ENCODE results near the gene ATP9A.
"Not testable (repeated sequence)": the region's sequence is repeated elsewhere in the genome, so short reads cannot be mapped to it uniquely, and the experiment has no call there.

Gene ATP9A

DNA sequence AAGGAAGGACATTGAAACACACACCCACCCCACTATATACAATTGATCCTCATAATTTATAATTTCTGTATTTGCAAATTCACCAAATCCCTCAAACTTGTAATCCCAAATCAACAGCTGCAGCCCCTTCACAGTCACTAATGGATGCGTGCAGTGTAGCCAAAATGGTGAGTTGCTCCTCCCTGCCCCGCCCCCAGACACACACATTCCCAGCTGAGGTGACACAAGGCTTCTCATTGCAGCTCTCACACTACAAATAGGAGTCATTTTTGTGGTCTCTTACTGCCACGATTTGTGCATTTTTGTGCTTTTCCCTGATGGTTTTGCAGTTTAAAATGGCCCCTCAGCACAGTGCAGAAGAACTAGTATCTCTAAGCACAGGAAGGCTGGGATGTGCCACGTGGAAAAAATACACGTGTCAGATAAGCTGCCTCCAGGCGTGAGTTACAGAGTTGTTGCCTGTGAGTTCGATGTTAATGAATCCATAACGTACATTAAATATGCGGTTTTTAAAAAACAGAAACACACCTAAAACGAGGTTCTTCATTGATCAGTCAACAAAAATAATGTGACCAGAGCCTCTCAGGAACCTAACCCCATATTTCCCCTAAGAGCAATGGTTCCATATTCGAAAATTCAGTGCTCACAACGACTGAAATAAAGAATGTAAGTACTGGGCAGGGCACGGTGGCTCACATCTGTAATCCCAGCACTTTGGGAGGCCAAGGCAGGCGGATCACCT lies 8.2 kb downstream of the ATP9A start:
- Histone ChIP-seq H3K4me3 (ENCODE audit: low read depth, low read length) (no peak overlapping the region), H3K36me3 (no peaks in the 10 kb centered on the region), H3K27me3 (no peaks in the 10 kb centered on the region), H3K9me3 (no peaks in the 10 kb centered on the region), H3K4me1 (no peaks in the 10 kb centered on the region)
- TF ChIP-seq, protein P1, sequence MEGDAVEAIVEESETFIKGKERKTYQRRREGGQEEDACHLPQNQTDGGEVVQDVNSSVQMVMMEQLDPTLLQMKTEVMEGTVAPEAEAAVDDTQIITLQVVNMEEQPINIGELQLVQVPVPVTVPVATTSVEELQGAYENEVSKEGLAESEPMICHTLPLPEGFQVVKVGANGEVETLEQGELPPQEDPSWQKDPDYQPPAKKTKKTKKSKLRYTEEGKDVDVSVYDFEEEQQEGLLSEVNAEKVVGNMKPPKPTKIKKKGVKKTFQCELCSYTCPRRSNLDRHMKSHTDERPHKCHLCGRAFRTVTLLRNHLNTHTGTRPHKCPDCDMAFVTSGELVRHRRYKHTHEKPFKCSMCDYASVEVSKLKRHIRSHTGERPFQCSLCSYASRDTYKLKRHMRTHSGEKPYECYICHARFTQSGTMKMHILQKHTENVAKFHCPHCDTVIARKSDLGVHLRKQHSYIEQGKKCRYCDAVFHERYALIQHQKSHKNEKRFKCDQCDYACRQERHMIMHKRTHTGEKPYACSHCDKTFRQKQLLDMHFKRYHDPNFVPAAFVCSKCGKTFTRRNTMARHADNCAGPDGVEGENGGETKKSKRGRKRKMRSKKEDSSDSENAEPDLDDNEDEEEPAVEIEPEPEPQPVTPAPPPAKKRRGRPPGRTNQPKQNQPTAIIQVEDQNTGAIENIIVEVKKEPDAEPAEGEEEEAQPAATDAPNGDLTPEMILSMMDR (IDR thresholded peaks at IDR 0.05; ENCODE audit: low read depth, low read length) = no peak
- DNase-seq = no peak

DNA sequence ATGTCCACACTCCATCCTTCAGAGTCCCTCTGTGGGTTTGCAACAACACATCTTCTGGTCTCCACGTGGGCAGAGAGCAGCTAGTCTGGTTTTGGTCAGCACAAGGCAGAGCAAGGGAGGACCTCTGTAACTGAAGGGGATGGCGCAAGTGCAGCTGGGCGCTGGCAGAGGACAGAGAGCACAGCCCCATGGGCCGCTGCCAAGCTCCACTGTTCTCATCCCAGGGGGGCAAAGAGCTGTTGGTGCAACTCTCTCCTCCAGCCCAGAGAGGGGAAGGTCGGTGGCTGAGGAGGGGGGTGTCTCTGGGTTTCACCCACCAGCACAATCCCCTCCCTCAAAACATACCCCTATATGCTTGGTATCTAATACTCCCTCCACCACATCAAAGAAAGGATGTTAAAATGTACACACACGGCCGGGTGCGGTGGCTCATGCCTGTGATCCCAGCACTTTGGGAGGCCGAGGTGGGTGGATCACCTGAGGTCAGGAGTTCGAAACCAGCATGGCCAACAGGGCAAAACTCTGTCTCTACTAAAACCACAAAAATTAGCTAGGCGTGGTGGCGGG lies 9.1 kb downstream of the ATP9A start:
- Histone ChIP-seq H3K4me1 (no peaks in the 10 kb centered on the region), H3K4me3 (ENCODE audit: low read depth, low read length) (no peak overlapping the region), H3K36me3 (no peaks in the 10 kb centered on the region), H3K9me3 (no peaks in the 10 kb centered on the region), H3K27me3 (no peaks in the 10 kb centered on the region)
- TF ChIP-seq, protein P1 (IDR thresholded peaks at IDR 0.05; ENCODE audit: low read depth, low read length) = no peak
- no peak for DNase-seq

DNA sequence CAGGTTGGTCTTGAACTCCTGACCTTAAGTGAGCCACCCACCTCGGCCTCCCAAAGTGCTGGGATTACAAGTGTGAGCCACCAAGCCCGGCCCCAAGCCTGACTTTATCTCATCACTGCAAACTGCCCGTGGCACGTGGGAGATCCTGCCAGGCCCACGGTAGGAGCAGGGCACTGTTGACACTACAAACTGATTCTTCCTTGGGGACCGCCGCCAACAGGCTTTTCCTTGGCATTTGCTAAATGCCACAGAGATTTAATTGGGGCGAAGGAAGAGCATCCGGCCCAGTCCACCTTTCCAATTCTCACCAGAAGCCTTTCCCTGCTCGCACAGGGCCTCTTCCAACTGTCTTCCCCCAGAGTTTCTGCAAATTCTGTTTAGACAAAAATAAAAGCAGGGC lies 11.0 kb downstream of the ATP9A start:
- no peaks in the 10 kb centered on the region for H3K36me3 ChIP-seq
- H3K4me1 ChIP-seq = no peaks in the 10 kb centered on the region
- H3K27me3 ChIP-seq = no peaks in the 10 kb centered on the region
- H3K4me3 ChIP-seq (ENCODE audit: low read depth, low read length) = no peak overlapping the region
- TF ChIP-seq, protein P1 (IDR thresholded peaks at IDR 0.05; ENCODE audit: low read depth, low read length) = no peak
- no peak for DNase-seq
- H3K9me3 ChIP-seq = no peaks in the 10 kb centered on the region

DNA sequence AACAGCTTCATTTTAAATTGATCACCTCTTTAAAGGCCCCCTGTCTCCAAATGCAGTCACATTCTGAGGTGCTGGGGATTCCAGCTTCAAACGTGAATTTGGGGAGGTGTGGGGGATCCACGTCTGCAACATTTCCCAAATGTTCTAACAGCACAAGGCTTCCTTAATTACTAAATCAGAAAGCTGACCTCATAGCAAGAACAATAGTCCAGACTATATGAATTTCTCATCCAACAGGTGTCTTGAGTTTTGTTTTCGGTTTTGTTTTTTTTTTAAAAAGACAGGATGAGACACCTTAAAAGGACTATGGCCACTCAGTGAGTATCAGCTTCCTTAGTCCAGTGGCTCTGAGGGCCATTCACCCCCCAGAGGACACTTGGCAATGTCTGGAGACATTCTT lies 11.5 kb downstream of the ATP9A start:
- no peaks in the 10 kb centered on the region for H3K9me3 ChIP-seq
- H3K4me1 ChIP-seq = no peaks in the 10 kb centered on the region
- no peaks in the 10 kb centered on the region for H3K36me3 ChIP-seq
- no peaks in the 10 kb centered on the region for H3K27me3 ChIP-seq
- TF ChIP-seq, protein P1 (IDR thresholded peaks at IDR 0.05; ENCODE audit: low read depth, low read length) = no peak
- DNase-seq = no peak
- no peak overlapping the region for H3K4me3 ChIP-seq (ENCODE audit: low read depth, low read length)

DNA sequence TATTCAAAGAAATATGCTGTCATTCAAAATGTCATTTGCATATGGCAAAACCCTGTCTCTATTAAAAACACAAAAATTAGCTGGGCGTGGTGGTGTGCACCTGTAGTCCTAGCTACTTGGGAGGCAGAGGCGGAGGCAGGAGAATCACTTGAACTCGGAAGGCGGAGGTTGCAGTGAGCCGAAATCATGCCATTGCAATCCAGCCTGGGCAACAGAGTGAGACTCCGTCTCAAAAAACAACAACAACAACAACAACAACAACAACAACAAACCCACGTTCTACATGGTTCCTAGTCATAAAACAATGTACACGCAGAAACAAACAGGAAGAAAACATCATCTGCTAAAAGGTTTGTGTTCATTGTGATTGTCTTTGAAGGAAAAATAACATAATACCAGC lies 15.0 kb downstream of the ATP9A start:
- not testable (repeated sequence) for H3K36me3 ChIP-seq; H3K4me1 ChIP-seq; H3K4me3 ChIP-seq (ENCODE audit: low read depth, low read length); H3K27me3 ChIP-seq; H3K9me3 ChIP-seq; DNase-seq

DNA sequence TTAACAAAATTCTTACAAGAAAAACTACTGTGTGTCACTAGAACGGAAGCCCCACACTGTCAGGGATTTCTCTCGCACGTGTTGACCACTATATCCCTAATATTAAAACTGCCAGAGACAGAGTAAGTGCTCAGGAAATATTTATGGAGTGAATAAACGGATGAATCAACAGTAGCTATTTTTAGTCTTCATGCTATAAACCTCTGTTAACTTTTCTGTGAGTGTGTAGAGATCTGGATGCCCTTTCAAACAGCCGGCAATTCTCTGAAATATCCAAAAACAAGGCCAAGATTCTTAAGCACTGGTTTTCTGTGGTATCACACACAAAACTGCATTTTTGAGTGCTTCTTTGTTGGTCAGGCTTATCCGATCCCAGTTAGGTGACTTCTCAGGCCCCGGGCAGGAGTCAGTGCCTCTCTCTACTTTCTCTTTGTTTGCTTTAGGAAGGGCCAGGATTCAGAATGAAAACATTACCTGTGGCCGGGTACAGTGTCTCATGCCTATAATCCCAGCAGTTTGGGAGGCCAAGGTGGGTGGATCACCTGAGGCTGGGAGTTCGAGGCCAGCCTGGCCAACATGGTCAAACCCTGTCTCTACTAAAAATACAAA lies 15.7 kb downstream of the ATP9A start:
- no peaks in the 10 kb centered on the region for H3K27me3 ChIP-seq
- H3K36me3 ChIP-seq = no peaks in the 10 kb centered on the region
- no peak for DNase-seq
- TF ChIP-seq, protein P1 (IDR thresholded peaks at IDR 0.05; ENCODE audit: low read depth, low read length) = no peak
- H3K9me3 ChIP-seq = no peaks in the 10 kb centered on the region
- H3K4me3 ChIP-seq (ENCODE audit: low read depth, low read length) = no peak overlapping the region
- no peaks in the 10 kb centered on the region for H3K4me1 ChIP-seq

Data from BE2C (cell line).